KMS-11 (cell line): Measurements from ENCODE around the gene CASP2.

Experiments
- H2AFZ ChIP-seq: fragments of 200-600 bp; sonication (generic); 2 replicates; pipeline ENCODE4 v1.6.1; 2016; ENCODE audit warnings: antibody characterized with exemption, mixed run types, low read depth
- H3K27ac ChIP-seq: fragments of 200-600 bp; sonication (generic); 2 replicates; pipeline ENCODE4 v1.6.1; 2016; ENCODE audit warnings: mild to moderate bottlenecking, mixed run types
- H3K27me3 ChIP-seq: fragments of 200-600 bp; sonication (generic); 2 replicates; pipeline ENCODE4 v1.6.1; 2017; ENCODE audit warnings: mild to moderate bottlenecking, low read depth, mixed run types, moderate library complexity; ENCODE audit not compliant: insufficient read depth
- H3K36me3 ChIP-seq: fragments of 200-600 bp; sonication (generic); 2 replicates; pipeline ENCODE4 v1.6.1; 2017; ENCODE audit warnings: mild to moderate bottlenecking, mixed run types; ENCODE audit not compliant: insufficient read depth
- H3K4me1 ChIP-seq: fragments of 200-600 bp; sonication (generic); 2 replicates; pipeline ENCODE4 v1.6.1; 2016; ENCODE audit warnings: mild to moderate bottlenecking, low read depth, mixed run types; ENCODE audit not compliant: poor library complexity, severe bottlenecking
- H3K4me2 ChIP-seq: fragments of 200-600 bp; sonication (generic); 2 replicates; pipeline ENCODE4 v1.7.0; 2016; ENCODE audit warnings: mild to moderate bottlenecking, mixed run types
- H3K4me3 ChIP-seq: fragments of 200-600 bp; sonication (generic); IDR thresholded peaks from 2 replicates; pipeline ENCODE4 v1.6.1; 2017; ENCODE audit warnings: low read depth, low read length, mixed read lengths; ENCODE audit not compliant: insufficient read depth
- H3K79me2 ChIP-seq: fragments of 200-600 bp; sonication (generic); 2 replicates; pipeline ENCODE4 v1.6.1; 2016; ENCODE audit warnings: low read depth, mixed run types; ENCODE audit not compliant: insufficient read depth
- H3K9ac ChIP-seq: fragments of 200-600 bp; sonication (generic); 2 replicates; pipeline ENCODE4 v1.6.1; 2016; ENCODE audit warnings: mild to moderate bottlenecking, mixed run types
- H4K20me1 ChIP-seq: fragments of 200-600 bp; sonication (generic); 2 replicates; pipeline ENCODE4 v1.6.1; 2016; ENCODE audit warnings: mild to moderate bottlenecking, mixed run types; ENCODE audit not compliant: insufficient read depth
- TF ChIP-seq, protein P1 (sequence below): fragments of 200-600 bp; sonication (generic); conservative IDR thresholded peaks from 2 replicates; pipeline ENCODE4 v1.6.1; 2017; ENCODE audit warnings: low read depth, mild to moderate bottlenecking, antibody characterized with exemption, low read length, moderate library complexity, mixed read lengths

The CASP2 gene

GRCh38 chr7:143308632-143309031 is 20.5 kb downstream of the CASP2 start:
- Histone ChIP-seq H3K36me3 (peaks cover 16% of the 10 kb centered on the region; the same call in 1 of the 2 replicates), H3K4me2 (no peak overlapping the region), H3K4me3 (no peak overlapping the region), H3K27ac (no peak overlapping the region), H4K20me1 (no peaks in the 10 kb centered on the region), H2AFZ (no peak overlapping the region), H3K4me1 (no peaks in the 10 kb centered on the region), H3K27me3 (no peaks in the 10 kb centered on the region), H3K9ac (no peak overlapping the region), H3K79me2 (no peaks in the 10 kb centered on the region)
- TF ChIP-seq, protein P1, sequence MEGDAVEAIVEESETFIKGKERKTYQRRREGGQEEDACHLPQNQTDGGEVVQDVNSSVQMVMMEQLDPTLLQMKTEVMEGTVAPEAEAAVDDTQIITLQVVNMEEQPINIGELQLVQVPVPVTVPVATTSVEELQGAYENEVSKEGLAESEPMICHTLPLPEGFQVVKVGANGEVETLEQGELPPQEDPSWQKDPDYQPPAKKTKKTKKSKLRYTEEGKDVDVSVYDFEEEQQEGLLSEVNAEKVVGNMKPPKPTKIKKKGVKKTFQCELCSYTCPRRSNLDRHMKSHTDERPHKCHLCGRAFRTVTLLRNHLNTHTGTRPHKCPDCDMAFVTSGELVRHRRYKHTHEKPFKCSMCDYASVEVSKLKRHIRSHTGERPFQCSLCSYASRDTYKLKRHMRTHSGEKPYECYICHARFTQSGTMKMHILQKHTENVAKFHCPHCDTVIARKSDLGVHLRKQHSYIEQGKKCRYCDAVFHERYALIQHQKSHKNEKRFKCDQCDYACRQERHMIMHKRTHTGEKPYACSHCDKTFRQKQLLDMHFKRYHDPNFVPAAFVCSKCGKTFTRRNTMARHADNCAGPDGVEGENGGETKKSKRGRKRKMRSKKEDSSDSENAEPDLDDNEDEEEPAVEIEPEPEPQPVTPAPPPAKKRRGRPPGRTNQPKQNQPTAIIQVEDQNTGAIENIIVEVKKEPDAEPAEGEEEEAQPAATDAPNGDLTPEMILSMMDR = no peak

- Histone ChIP-seq H3K9ac (no peak overlapping the region), H3K27ac (no peak overlapping the region), H4K20me1 (no peaks in the 10 kb centered on the region), H3K4me3 (no peak overlapping the region), H3K27me3 (no peaks in the 10 kb centered on the region), H3K4me1 (no peaks in the 10 kb centered on the region), H3K79me2 (no peaks in the 10 kb centered on the region), H3K36me3 (no peaks in the 10 kb centered on the region), H2AFZ (no peak overlapping the region), H3K4me2 (no peak overlapping the region)
- TF ChIP-seq, protein P1 = no peak
These were observed 26.0 kb downstream of the CASP2 start for GRCh38 chr7:143314127-143314526.

GRCh38 chr7:143315776-143316175 is 27.6 kb downstream of the CASP2 start, which contains the start of gene CLCN1:
TSS of gene CLCN1 (plus strand) at chr7:143316111. CDS start at chr7:143316213, 102 bp downstream.
- Histone ChIP-seq H4K20me1 (no peaks in the 10 kb centered on the region), H3K79me2 (no peaks in the 10 kb centered on the region), H3K27me3 (no peaks in the 10 kb centered on the region), H3K4me2 (no peak within 1 kb of the TSS), H3K36me3 (no peaks in the 10 kb centered on the region), H2AFZ (no peak within 1 kb of the TSS), H3K9ac (no peak within 1 kb of the TSS), H3K27ac (no peak within 1 kb of the TSS), H3K4me3 (no peak within 1 kb of the TSS), H3K4me1 (no peaks in the 10 kb centered on the region)
- TF ChIP-seq, protein P1 = no peak

GRCh38 chr7:143316492-143316891 is 28.3 kb downstream of the CASP2 start:
- Histone ChIP-seq H2AFZ (no peak overlapping the region), H4K20me1 (no peaks in the 10 kb centered on the region), H3K4me3 (no peak overlapping the region), H3K27ac (no peak overlapping the region), H3K4me1 (no peaks in the 10 kb centered on the region), H3K36me3 (no peaks in the 10 kb centered on the region), H3K4me2 (no peak overlapping the region), H3K9ac (no peak overlapping the region), H3K79me2 (no peaks in the 10 kb centered on the region), H3K27me3 (no peaks in the 10 kb centered on the region)
- TF ChIP-seq, protein P1 = no peak
